ENCODE data around the gene C2orf92. TPM values are rescaled to one million over a fixed set of nuclear protein-coding genes. Genes with fewer than 3 reads are reported as not detected.

Gene C2orf92
- total RNA-seq, 2 donors from 2014 or later: 6.5 to 17.5 TPM

DNA sequence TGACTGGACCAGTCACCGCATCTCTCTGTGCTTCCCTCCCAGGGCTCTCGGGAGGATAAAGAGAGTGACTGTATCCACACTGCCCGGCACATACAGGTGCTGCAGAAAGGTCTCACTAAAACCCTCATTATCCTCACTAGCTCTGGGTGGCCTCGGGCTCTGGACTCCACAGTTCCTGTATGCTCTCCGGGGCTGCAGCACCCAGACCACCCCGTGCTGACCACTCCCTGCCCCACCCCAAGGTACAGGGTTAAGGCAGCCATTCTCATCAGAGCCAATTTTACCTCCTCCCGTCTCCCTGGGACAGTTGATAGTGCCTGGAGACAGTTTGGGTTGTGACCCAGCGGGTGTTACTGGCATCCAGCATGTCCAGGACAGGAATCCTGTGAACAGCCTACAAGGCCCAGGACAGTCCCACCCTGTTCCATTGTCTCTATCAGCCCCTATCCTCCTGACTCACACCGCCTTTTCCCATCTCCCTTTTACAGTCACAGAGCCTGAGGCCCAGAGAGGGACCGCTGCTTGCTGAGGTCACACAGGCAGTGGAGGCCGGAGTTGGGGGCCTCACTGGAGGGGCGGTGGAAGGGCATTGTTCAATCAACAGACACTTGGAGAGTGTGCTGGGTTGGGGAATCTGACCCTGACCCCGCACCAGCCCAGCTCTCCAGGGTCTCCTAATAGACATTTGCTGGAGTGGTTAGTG is 45.6 kb downstream of the C2orf92 start:
- DNase-seq (ENCODE audit: low spot score in 2 of 2) (no peak), ATAC-seq (peak in 1 of 2 donors; percentile 50)
- H3K9me3 Mint-ChIP-seq: no peaks in the 10 kb centered on the region
- H3K27ac Mint-ChIP-seq: peak overlapping the region; percentile 98 to 99
- peaks cover 31 to 65% of the 10 kb centered on the region in 2 donors for H3K36me3 Mint-ChIP-seq

- H3K36me3 Mint-ChIP-seq: peaks cover 31 to 71% of the 10 kb centered on the region in 2 donors
- DNase-seq (ENCODE audit: low spot score in 2 of 2): no peak
- ATAC-seq: no peak
- no peaks in the 10 kb centered on the region for H3K9me3 Mint-ChIP-seq
- peak overlapping the region; percentile 98 to 99 for H3K27ac Mint-ChIP-seq
Measured at GRCh38 chr2:97715951-97716694, 46.6 kb downstream of the C2orf92 start.

- Mint-ChIP-seq H3K36me3 (peaks cover 31 to 73% of the 10 kb centered on the region in 2 donors), H3K27ac (peak overlapping the region; percentile 97 to 98), H3K9me3 (no peaks in the 10 kb centered on the region)
- peak in 1 of 2 donors; percentile 49 for DNase-seq (ENCODE audit: low spot score in 2 of 2)
- ATAC-seq: no peak
Measured at GRCh38 chr2:97716695-97717612, 47.4 kb downstream of the C2orf92 start.

DNA sequence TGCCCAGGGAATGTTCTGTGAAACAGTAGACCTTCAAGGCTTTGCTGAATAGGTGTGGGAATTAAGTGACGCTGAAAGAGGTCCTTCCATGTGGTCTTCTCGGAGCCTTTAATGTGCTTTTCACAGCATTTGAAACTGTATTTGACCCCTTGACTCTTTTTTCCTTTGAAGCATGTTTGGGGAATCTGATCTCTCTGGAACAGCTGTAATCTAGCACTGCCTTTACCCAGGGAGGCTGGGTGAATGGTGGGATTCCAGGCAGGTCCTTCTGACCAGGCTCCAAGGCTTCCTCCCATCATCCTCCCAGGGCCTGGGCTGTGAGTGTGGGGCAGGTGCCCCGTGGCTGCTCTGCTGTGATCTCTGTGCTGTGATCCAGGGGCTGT is 48.1 kb downstream of the C2orf92 start:
- no peak for ATAC-seq
- Mint-ChIP-seq H3K9me3 (no peaks in the 10 kb centered on the region), H3K27ac (peak overlapping the region; percentile 97 to 98), H3K36me3 (peaks cover 34 to 78% of the 10 kb centered on the region in 2 donors)
- no peak for DNase-seq (ENCODE audit: low spot score in 2 of 2)

GRCh38 chr2:97718051-97718882 is 48.8 kb downstream of the C2orf92 start:
- peaks cover 37 to 80% of the 10 kb centered on the region in 2 donors for H3K36me3 Mint-ChIP-seq
- DNase-seq (ENCODE audit: low spot score in 2 of 2): peak; percentile 58 to 70
- peak overlapping the region; percentile 97 to 98 for H3K27ac Mint-ChIP-seq
- ATAC-seq: peak; percentile 65
- H3K9me3 Mint-ChIP-seq: no peaks in the 10 kb centered on the region

GRCh38 chr2:97718942-97719341 is 49.4 kb downstream of the C2orf92 start:
- ATAC-seq (peak; percentile 12 to 17), DNase-seq (ENCODE audit: low spot score in 2 of 2) (no peak)
- Mint-ChIP-seq H3K27ac (peak overlapping the region; percentile 87 to 98), H3K9me3 (no peaks in the 10 kb centered on the region), H3K36me3 (peaks cover 30 to 74% of the 10 kb centered on the region in 2 donors)

DNA sequence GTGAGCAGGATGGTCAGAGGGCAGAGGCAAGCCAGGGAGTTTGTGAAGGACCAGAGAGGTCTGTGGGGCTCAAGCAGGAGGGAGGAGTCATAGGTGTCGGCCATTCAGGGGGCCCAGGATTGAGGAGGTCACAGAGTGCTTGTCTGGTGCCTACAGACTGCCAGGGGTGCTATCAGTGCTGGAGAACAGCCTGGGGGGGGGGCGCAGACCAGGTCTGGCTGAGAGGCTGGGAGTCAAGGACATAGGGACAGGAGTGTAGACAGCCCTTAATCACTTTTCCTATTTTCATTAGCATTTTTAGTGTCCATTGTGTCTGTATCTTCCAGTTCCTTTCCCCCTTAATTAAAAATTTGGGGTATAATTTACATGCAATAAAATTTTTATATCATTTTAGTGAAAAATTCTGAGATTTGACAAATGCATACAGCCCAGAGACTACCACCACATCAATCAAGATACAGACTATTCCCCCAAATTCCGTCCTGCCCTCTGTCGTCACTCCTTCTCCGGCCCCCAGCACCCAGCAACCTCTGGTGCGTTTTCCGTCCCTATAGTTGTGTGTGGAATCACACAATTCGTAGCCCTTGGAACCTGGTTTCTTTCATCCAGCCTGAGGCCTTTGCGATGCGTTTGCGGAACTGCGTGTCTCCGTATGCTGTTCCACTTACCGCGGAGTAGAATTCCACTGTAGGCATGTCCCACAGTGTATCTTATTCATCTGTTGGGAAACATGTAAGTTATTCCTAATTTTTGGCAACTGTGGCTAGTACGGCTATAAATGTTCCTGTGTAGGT is 50.0 kb downstream of the C2orf92 start:
- no peaks in the 10 kb centered on the region for H3K9me3 Mint-ChIP-seq
- peak overlapping the region; percentile 87 to 98 for H3K27ac Mint-ChIP-seq
- ATAC-seq (no peak), DNase-seq (ENCODE audit: low spot score in 2 of 2) (no peak)
- H3K36me3 Mint-ChIP-seq: peaks cover 27 to 74% of the 10 kb centered on the region in 2 donors

GRCh38 chr2:97720746-97721145 is 51.2 kb downstream of the C2orf92 start:
- peaks cover 23 to 74% of the 10 kb centered on the region in 2 donors for H3K36me3 Mint-ChIP-seq
- H3K9me3 Mint-ChIP-seq: no peaks in the 10 kb centered on the region
- DNase-seq (ENCODE audit: low spot score in 2 of 2) (no peak), ATAC-seq (no peak)
- H3K27ac Mint-ChIP-seq: peak overlapping the region; percentile 87 to 98

- ATAC-seq: no peak
- Mint-ChIP-seq H3K9me3 (no peaks in the 10 kb centered on the region), H3K36me3 (peaks cover 14 to 76% of the 10 kb centered on the region in 2 donors), H3K27ac (peak overlapping the region; percentile 35 to 88)
- no peak for DNase-seq (ENCODE audit: low spot score in 2 of 2)
Measured at GRCh38 chr2:97722227-97722626, 52.7 kb downstream of the C2orf92 start.

DNA sequence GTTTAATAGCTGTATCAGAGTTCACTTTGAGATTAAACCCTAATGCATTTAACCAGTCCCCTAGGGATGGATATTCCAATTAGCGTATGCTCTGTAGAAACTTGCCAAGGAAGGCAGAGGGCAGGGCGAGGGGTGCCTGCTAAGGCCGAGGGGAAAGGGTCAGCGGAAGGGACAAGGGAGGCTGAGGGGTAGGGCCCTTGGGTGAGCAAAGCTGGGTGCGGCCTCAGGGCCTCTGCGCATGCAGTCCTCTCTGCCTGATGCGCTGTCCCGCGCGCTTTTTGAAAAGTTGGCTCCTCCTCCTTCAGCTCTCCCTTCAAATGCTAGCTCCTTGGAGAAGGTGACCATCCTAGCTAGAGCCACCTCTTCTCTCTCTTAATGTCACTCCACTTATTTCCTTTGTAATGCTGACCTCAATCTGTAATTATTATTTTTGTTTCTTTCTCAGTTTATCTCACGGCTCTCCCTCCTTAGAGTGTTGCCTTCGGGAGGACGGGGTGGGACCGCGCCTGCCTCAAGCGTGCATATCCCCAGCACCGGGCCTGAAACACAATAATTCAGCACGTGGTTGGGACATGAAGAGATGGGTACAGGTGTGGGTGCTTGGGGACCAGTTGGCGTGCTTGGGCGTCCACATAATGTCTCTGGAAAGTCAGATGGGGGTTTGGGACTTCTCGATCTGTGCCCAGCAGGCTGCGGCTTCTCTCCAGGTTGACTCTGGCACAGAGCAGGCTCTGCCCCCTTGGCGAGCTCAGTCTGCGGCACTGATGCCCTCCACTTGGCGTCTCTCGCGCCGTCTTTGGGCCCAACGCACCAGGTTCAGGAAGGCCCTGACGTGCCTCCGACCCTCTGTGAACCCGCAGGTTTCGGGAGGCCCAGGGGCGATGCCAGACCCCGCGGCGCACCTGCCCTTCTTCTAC is 53.9 kb downstream of the C2orf92 start:
- peak overlapping the region; percentile 61 to 98 for H3K27ac Mint-ChIP-seq
- DNase-seq (ENCODE audit: low spot score in 2 of 2) (no peak), ATAC-seq (no peak)
- peaks cover 19 to 80% of the 10 kb centered on the region in 2 donors for H3K36me3 Mint-ChIP-seq
- no peaks in the 10 kb centered on the region for H3K9me3 Mint-ChIP-seq

GRCh38 chr2:97724073-97724410 is 54.5 kb downstream of the C2orf92 start:
- no peak for ATAC-seq
- H3K27ac Mint-ChIP-seq: peak overlapping the region in 1 of 2 donors; percentile 61
- peaks cover 19 to 80% of the 10 kb centered on the region in 2 donors for H3K36me3 Mint-ChIP-seq
- no peaks in the 10 kb centered on the region for H3K9me3 Mint-ChIP-seq
- DNase-seq (ENCODE audit: low spot score in 2 of 2): no peak

- no peak for ATAC-seq
- Mint-ChIP-seq H3K9me3 (no peaks in the 10 kb centered on the region), H3K36me3 (peaks cover 20 to 80% of the 10 kb centered on the region in 2 donors), H3K27ac (peak overlapping the region in 1 of 2 donors; percentile 65)
- DNase-seq (ENCODE audit: low spot score in 2 of 2): no peak
Measured at GRCh38 chr2:97724501-97724900, 55.0 kb downstream of the C2orf92 start.

GRCh38 chr2:97724946-97725688 is 55.6 kb downstream of the C2orf92 start:
- DNase-seq (ENCODE audit: low spot score in 2 of 2): no peak
- ATAC-seq: no peak
- peaks cover 26 to 81% of the 10 kb centered on the region in 2 donors for H3K36me3 Mint-ChIP-seq
- peak overlapping the region in 1 of 2 donors; percentile 65 for H3K27ac Mint-ChIP-seq
- H3K9me3 Mint-ChIP-seq: no peaks in the 10 kb centered on the region

All from activated naive CD4-positive, alpha-beta T cell treated with anti-CD3 and anti-CD28 coated beads, Interleukin-2, amount 50 U/mL, for 72 hours (primary cell).